HCEC 1CT (cell line): ENCODE data around the gene M6PR.
"Not testable (repeated sequence)": the region's sequence is repeated elsewhere in the genome, so short reads cannot be mapped to it uniquely, and the experiment has no call there.

Experiments
- DNase-seq: peaks from one replicate; pipeline ENCODE4 v3.0.0-alpha.2; 2017

The M6PR gene

DNA sequence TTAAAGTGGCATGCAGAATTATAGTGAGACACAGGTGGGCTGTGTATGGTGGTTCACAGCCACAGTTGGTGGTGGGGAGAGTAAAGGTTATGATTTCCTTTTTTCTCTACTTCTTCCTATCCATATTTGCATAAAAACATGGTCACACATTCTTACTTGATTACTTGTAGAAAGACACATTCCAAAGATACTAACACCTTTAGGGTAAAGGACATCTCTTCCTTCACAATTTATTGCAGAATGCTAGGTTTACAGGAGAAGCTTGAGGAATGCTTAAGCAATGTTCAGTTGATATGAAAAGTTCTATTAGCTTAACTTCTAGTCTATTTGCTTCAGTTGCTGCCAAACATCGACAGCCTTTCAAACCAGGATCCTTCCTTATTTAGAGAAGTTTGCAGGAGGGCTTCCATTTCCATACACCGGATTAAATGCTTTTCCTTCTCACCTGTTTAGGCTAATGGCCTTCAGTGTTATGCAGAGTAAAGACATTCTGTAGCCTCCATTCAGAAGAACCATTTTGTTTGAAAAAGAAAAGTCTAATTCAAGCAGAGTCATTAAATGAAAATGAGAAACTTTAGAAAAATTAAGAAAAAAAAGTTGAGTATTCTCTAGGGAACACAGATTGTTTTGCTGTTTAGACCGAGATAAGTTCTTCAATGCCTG, 37.7 kb downstream of the M6PR start:
- no peak for DNase-seq

- DNase-seq = no peak
Measured at GRCh38 chr12:8909752-8910151, 39.7 kb downstream of the M6PR start.

DNA sequence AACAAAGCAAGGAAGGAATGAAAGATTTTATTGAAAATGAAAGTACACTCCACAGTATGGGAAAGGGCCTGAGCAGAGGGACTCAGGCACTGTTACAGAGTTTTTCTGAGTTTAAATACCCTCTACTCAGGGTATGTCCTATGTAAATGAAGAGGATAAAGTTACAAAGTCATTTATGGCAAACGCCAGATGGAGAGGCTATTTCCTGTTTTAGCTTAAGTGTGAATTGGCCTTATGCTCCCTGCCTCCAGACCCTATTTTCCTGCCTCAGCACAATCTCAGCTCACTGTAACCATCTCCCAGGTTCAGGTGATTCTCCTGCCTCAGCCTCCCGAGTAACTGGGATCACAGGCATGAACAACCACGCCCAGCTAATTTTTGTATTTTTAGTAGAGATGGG, 41.9 kb downstream of the M6PR start:
- no peak for DNase-seq

DNA sequence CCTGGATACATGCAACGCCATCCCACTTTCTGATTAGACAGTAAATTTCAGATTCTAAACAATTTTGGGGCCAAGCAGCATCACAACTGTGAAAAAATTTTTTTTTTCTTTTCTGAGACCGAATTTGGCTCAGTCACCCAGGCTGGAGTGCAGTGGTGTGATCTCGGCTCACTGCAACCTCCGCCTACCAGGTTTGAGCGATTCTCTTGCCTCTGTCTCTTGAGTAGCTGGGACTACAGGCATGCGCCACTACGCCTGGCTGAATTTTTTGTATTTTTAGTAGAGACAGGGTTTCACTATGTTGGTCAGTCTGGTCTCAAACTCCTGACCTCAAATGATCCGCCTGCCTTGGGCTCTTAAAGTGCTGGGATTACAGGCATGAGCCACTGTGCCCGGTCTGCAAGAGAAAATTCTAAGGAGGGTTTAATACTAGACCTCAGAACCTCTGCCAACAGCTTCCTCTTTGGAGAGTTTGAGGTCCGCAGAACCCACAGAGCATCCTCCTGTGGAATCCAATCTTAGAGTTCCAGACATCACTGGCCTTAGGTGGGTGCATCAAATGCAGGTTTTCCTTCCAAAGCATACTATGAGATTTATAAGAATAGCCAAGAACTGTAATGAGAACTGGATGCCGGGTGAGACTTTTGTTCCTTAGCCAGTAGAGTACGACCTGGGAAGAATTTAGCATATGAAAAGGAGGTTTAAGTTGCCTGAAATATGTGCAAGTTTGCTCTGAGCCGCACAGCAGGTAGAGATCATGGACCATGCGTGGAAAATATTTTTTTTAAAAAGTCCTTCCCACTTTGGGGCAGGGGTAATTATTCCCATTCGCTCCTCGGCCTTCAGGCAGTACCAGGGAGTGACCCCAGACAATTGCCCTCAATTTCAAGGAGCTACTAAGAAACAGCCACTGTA, 42.9 kb downstream of the M6PR start:
- DNase-seq = no peak

DNA sequence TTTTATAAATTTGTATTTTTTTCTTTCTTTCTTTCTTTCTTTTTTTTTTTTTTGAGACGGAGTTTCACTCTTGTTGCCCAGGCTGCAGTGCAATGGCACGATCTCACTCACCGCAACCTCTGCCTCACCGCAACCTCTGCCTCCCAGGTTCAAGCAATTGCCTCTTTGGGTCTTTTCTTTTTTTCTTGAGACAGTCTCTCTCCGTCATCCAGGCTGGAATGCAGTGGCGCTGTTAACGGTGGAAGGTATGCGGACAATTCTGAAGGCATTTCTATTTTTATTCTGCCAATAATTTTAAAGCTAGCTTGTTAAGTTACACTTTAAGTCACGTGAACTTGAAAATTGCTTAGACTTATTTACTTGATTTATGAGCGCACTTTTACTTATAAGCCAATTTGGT, 43.9 kb downstream of the M6PR start:
- DNase-seq = no peak

GRCh38 chr12:8904665-8905064, 44.8 kb downstream of the M6PR start:
- DNase-seq = no peak

- DNase-seq = no peak
Measured at GRCh38 chr12:8903646-8904045, 45.8 kb downstream of the M6PR start.

DNA sequence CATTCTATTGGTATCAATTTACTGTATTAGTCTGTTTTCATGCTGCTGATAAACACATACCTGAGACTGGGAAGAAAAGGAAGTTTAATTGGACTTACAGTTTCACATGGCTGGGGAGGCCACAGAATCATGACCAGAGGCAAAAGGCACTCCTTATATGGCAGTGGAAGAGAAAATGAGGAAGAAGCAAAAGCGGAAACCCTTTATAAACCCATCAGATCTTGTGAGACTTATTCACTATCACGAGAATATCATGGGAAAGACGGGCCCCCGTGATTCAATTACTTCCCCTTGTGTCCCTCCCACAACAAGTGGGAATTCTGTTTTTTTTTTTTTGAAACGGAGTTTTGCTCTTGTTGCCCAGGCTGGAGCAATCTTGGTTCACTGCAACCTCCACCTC, 46.7 kb downstream of the M6PR start:
- not testable (repeated sequence) for DNase-seq

DNA sequence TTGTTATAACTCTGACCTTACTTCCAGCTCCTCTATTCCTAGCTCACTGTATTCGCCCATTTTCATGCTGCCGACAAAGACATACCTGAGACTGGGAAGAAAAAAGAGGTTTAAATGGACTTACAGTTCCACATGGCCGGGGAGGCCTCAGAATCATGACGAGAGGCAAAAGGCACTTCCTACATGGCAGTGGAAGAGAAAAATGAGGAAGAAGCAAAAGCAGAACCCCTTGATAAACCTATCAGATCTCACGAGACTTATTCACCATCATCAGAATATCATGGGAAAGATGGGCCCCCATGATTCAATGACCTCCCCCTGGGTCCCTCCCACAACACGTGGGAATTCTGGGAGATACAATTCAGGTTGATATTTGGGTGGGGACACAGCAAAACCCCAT, 49.6 kb downstream of the M6PR start:
- DNase-seq = no peak

DNA sequence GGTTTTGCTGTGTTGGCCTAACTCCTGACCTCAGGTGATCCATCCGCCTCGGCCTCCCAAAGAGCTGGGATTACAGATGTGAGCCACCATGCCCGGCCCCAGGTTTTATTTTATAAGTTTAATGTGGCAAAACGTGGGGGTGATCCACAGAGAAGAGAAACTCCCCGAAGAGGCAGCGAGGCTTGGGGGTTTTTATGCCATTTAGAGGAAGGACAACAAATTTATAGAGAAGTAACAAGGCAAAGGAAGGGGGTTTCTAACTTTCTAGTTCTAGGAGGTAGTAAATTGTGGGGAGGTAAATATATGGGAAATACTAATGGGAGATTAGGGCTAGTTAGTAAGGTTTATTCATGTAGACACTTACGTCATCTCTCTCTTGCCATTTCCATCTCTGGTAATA, 52.4 kb downstream of the M6PR start:
- no peak for DNase-seq

- no peak for DNase-seq
Measured at GRCh38 chr12:8894986-8895385, 54.5 kb downstream of the M6PR start.

GRCh38 chr12:8894378-8894777, 55.1 kb downstream of the M6PR start:
- DNase-seq = no peak

DNA sequence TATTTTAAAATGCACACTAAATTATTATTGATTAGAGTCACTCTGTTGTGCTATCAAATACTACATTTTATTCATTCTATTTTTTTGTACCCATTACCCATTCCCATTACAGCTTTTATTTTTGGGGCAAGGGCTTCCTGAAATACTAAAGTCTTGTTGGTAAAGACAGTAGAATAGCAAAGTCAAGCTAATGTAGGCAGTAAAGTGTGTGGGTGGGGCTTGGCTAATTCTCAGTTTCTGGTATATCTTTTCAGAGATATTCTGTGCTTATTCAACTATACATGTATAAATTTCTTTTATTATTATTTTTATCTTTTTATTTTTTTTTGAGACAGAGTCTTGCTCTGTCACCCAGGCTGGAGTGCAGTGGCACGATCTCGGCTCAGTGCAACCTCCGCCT, 57.5 kb downstream of the M6PR start:
- no peak for DNase-seq
